HG03442 (cell line): Measurements from ENCODE around the gene PTH2.

Experiments
- ATAC-seq: cut with Tn5 transposase; IDR thresholded peaks from one replicate; pipeline ENCODE4 v1.9.1; 2021; ENCODE audit warnings: mild to moderate bottlenecking, moderate library complexity; ENCODE audit not compliant: unreplicated experiment

The PTH2 gene

DNA sequence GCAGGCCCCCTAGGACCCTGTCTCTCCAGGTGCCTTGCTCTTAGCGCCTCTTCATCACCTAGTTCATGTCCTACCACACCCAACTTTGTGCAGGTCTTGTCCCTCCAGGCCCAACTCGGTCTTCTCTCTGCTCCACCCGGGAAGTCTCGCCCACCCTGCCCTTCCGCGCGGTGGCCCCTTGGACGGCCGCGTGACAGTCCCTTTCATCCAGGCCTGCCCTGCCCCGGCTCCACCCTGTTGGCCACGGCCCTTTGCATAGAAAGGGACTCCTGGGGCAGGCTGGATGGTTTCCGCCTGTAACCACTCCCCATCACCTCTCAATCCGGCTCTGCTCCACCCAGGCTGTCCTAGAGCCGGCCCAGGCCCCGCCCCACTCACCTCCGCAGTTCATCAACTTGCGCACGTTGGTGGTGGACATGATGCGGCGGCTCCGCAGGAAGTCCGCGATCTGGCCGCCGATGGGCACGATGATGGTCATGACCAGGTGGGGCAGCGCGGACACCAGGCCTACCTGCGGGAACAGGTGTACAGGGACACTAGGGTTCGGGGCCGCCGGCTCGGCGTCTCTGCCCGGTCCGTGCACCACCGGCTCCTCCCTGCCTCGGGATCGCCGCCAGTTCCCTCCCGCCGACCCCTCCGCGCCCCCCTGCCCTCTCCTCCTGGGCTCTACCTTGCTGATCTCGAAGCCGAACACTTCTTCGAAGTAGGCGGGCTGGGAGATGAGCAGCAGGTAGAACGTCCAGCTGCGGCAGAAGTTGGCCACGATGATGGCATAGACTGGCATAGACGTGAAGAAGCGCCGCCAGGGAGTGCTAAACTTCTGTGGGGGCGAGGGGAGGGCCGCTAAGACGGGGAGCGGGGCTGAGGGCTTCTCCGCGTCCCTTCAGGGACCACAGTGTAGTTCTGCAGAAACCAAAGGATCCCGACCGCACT lies 9.2 kb upstream of the PTH2 start:
- no peak for ATAC-seq

DNA sequence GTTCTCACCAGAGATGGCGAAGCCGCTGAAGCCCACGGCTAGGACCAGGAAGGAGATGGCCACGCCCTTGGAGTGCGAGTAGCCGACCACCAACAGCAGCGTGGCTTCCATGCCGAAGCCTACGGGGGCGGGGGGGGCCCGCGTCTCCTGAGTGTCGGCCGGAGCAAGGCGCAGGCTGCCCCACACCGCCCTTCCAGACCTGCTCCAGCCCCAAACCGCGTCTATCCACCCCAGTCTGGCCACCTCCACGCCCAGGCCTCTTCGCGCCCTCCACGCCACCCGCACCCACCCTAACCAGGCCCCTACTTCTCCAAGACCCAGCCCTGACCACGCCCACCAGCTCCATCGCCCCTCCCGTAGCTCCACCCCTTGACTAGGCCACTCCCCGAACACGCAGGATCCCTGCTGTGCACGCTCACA lies 8.1 kb upstream of the PTH2 start:
- no peak for ATAC-seq

DNA sequence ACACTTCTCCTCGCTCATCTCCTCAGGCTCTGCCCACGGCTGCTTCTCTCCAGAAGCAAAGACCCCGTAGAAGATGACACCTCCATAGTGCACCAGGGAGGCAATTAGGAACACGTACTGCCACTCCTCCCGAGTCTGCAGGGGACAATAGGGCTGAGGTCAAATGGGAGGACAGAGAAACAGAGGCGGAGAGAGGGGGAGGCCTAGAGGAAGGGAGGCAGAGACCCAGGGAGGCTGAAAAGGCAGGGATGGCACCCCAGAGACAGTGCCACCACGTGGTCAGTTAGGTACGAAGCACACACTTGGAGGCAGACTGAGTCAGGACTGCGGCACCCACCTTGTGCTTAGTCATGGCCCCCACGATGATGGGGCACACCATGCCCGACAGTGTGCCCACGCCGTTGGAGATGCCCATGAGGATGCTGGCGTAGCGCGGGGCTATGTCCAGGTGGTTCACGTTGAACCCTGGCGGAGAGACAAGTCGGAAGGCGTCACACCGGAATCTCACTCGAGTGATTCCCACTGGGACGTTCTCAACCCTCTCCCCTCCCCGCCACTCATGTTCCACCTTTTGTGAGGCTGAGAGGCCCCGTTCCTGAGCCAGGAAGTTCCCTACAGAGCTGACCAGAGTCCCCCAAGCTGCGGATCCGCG lies 7.6 kb upstream of the PTH2 start:
- no peak for ATAC-seq

DNA sequence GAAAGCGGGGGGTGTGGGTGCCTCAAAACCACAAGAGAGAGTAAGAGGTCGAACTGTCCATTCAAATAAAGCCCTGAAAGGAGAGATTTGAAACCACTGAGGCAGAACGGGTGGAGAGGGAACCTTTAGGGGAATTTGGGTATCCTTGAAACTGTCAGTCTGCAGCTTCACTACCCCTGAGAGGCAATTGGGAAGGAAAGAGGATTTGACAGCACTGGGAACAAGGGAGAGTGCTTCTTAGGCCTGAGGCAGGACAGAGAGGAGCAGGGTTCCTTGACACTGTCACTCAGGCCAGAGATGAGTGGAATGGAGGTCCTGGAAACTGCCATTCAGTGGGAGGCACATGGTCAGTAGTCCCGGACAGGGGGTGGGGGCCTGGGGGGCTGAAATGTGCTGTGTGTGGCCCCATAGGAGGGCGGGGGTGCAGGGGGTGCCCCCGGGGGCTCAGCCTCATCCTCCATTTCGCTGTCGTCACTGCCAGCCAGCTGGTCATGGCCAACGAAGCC lies 7.0 kb upstream of the PTH2 start:
- no peak for ATAC-seq

GRCh38 chr19:49428547-49429451 lies 5.6 kb upstream of the PTH2 start:
- ATAC-seq = no peak

DNA sequence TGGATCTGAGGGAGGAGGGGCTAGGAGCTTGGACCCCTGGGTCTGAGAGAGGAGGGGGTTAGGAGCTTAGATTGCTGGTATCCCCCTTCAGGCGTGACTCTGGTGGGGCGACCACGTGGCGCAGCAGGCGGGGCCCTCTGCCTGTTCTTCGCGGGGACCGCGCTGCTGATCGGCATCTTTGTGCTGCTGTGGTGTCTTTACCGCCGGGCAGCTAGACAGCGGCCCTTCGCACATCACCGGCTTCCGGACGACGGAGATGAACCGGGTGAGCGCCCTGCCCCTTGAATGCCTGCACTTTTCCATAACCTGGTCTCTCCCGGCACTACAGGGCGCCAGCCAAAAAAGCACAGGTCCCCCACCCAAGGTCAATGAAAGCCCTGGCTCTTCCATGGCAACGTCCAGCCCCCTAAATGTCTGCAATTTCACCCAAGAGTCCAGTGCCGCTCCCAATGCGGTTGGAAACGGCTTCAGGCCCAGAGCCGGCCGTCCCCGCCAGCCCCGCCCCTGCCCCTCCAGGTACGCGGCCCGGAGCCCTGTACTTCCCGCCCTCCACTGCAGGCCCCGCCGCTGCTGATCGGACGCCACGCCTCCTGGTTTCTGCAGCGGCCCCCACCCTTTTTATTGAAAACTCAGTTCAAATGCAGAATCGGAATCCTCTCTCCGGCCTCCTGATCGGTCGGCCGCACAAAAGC lies 4.8 kb upstream of the PTH2 start:
- ATAC-seq = no peak

DNA sequence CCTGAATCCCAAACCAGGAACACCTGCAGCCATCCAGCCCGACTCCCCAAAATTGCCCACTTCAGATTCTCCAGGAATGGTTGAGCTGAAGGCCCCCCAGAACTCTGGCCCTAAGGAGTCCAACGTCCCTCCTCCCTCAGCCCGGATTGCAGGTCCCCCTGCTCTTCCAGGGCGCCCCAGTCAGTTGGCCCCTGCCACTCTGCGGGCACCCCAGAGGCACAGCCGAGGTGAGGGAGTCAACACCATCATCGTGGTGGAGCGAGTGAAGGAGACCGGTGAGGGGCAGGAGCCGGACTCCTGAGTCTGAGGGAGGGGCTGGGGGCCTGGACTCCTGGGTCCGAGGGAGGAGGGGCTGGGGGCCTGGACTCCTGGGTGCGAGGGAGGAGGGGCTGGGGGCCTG lies 4.1 kb upstream of the PTH2 start:
- no peak for ATAC-seq

DNA sequence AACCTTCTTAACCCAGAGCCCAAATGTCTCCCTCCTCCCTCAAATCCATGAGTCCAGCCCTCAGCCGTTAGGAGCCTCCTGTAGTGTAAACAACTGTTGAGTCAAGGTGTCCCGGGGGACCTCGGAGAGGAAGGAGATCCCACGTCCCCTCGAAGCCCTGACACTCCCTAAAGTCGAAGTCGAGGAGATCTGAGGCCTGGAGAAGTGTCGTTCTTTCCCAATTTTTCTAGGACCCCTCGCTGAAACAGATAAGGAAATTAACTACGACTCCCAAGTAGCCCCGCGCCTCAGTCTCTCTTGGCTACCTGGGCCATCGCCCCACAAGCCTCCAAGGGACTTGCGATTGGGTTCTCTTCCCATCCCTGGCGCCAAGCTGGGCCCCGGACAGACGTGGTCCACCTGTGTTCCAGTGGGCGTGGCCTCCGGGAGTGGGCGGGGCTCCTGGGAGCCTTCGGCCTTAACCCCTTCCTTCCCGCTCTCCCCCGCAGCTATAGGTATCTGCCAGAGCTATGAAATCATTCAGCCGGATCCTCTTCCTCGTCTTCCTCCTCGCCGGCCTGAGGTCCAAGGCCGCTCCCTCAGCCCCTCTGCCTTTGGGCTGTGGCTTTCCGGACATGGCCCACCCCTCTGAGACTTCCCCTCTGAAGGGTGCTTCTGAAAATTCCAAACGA lies 2.8 kb upstream of the PTH2 start:
- no peak for ATAC-seq

GRCh38 chr19:49425178-49425577 lies 1.9 kb upstream of the PTH2 start, which contains the start of gene GFY:
GFY (plus strand) TSS chr19:49425388; CDS start chr19:49426431, 1,043 bp downstream.
- no peak for ATAC-seq

GRCh38 chr19:49423985-49424303 lies 703 bp upstream of the PTH2 start:
- ATAC-seq = no peak

- ATAC-seq = no peak
Measured at GRCh38 chr19:49422407-49423070, 702 bp downstream of the PTH2 start.

DNA sequence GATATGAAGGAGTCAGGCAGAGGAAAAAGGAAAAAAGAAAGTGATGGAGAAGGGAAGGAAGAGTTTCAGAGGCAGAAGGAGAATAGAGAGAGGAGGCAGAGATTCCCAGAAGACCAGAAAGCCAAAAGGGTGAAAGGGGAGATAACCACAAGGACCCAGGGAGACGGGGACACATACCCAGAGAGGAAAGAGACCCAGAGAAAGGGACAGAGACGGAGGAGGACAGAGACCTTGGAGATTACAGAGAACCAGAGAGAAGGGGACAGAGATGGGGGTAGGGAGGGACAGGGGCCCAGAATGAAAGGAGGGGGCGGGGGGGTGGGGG lies 1.4 kb downstream of the PTH2 start:
- ATAC-seq = no peak

GRCh38 chr19:49421039-49421877 lies 2.0 kb downstream of the PTH2 start:
- no peak for ATAC-seq

DNA sequence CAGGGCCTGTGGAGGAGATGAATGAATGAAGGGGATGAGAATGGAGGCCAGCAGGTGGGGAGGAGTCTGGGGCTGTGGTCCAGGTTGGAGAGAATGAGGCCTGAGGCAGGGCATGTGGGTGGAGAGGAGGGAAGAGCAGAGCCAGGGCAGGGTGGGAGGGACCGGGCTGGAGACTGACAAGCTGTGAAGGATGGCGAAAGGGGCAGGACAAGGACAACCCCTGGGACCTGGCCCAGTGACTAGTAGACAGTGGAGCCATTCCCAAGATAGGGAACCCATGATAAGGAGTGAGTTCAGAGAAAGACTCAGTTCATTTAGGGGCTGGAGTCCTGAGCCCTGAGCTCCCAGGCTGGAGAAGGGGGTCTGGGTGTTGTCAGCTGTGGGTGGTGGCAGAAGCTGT lies 3.0 kb downstream of the PTH2 start:
- no peak for ATAC-seq

- ATAC-seq = no peak
Measured at GRCh38 chr19:49419173-49419572, 4.1 kb downstream of the PTH2 start.

- ATAC-seq = no peak
Measured at GRCh38 chr19:49418511-49418910, 4.7 kb downstream of the PTH2 start.

DNA sequence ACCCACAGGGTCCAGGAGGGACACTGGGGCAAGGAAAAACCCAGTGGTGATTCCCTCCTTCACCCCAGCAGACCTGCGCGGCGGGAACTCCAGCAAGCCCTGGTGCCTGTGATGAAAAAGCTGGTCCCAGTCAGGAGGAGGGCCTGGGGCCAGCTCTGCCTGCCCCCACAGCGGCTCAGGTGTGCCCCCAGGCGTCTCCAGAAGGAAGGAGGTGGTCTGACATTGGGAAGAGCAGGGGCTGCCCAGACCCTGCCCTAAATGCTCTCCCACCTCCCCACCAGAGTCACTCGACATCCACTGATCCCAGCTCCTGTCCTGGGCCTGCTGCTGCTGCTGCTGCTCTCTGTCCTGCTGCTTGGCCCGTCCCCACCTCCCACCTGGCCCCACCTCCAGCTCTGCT lies 6.2 kb downstream of the PTH2 start:
- no peak for ATAC-seq

DNA sequence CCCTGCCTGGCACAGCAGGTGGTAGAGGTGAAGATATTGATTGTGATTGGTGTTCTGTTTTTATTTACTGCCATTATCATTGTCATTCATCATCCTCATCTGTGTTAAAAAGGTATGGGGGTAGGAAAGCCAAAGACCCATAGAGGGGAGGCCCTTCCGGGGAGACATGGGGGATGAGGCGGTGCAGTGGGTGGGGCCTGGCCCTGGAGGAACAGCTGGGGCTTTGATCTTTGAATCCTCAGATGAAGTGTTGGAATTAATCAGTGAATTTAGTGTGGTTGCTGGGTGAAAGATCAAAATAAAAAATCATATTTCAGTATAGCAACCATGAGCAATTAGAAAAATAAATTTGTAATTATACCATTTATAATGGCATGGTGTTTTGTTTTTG lies 7.4 kb downstream of the PTH2 start:
- ATAC-seq = no peak
